Measurements from ENCODE around the gene KLHL14.

- TF ChIP-seq POLR2AphosphoS5 (IDR thresholded peaks at IDR 0.05; ENCODE audit: low read depth, low read length) (no peak), SIN3A (IDR thresholded peaks at IDR 0.05; ENCODE audit: borderline replicate concordance, insufficient read depth, low read depth, low read length) (no peak), TCF7L2 (IDR thresholded peaks at IDR 0.05; ENCODE audit: low read depth, low read length) (no peak)
- TF ChIP-seq, protein P1, sequence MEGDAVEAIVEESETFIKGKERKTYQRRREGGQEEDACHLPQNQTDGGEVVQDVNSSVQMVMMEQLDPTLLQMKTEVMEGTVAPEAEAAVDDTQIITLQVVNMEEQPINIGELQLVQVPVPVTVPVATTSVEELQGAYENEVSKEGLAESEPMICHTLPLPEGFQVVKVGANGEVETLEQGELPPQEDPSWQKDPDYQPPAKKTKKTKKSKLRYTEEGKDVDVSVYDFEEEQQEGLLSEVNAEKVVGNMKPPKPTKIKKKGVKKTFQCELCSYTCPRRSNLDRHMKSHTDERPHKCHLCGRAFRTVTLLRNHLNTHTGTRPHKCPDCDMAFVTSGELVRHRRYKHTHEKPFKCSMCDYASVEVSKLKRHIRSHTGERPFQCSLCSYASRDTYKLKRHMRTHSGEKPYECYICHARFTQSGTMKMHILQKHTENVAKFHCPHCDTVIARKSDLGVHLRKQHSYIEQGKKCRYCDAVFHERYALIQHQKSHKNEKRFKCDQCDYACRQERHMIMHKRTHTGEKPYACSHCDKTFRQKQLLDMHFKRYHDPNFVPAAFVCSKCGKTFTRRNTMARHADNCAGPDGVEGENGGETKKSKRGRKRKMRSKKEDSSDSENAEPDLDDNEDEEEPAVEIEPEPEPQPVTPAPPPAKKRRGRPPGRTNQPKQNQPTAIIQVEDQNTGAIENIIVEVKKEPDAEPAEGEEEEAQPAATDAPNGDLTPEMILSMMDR (IDR thresholded peaks at IDR 0.05), result no peak
- TF ChIP-seq, protein P2, sequence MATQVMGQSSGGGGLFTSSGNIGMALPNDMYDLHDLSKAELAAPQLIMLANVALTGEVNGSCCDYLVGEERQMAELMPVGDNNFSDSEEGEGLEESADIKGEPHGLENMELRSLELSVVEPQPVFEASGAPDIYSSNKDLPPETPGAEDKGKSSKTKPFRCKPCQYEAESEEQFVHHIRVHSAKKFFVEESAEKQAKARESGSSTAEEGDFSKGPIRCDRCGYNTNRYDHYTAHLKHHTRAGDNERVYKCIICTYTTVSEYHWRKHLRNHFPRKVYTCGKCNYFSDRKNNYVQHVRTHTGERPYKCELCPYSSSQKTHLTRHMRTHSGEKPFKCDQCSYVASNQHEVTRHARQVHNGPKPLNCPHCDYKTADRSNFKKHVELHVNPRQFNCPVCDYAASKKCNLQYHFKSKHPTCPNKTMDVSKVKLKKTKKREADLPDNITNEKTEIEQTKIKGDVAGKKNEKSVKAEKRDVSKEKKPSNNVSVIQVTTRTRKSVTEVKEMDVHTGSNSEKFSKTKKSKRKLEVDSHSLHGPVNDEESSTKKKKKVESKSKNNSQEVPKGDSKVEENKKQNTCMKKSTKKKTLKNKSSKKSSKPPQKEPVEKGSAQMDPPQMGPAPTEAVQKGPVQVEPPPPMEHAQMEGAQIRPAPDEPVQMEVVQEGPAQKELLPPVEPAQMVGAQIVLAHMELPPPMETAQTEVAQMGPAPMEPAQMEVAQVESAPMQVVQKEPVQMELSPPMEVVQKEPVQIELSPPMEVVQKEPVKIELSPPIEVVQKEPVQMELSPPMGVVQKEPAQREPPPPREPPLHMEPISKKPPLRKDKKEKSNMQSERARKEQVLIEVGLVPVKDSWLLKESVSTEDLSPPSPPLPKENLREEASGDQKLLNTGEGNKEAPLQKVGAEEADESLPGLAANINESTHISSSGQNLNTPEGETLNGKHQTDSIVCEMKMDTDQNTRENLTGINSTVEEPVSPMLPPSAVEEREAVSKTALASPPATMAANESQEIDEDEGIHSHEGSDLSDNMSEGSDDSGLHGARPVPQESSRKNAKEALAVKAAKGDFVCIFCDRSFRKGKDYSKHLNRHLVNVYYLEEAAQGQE (IDR thresholded peaks at IDR 0.05; ENCODE audit: insufficient read depth in 1 of 2, low read depth in 2 of 2, low read length in 1 of 2), result no peak
These were observed 42.8 kb downstream of the KLHL14 start for GRCh38 chr18:32730068-32730467.
